GM06990 (cell line): Measurements from ENCODE around the gene TATDN3.
"Not testable (repeated sequence)": the region's sequence is repeated elsewhere in the genome, so short reads cannot be mapped to it uniquely, and the experiment has no call there.

Experiments used
- DNase-seq: peaks from one replicate; pipeline ENCODE4 v3.0.0-alpha.2; 2011; ENCODE audit not compliant: insufficient read length; ENCODE audit errors: extremely low read depth
- H3K27me3 ChIP-seq: replicated peaks from 2 replicates; pipeline ENCODE4 v1.6.0; 2011; ENCODE audit warnings: low read length; ENCODE audit not compliant: control insufficient read depth, insufficient read depth
- H3K36me3 ChIP-seq: 2 replicates; pipeline ENCODE4 v1.5.1; 2011; ENCODE audit warnings: low read length; ENCODE audit not compliant: control insufficient read depth, insufficient read depth
- H3K4me3 ChIP-seq: replicated peaks from 2 replicates; pipeline ENCODE4 v1.5.1; 2011; ENCODE audit warnings: low read depth, mild to moderate bottlenecking, control low read depth, low read length
- CTCF ChIP-seq: IDR thresholded peaks from 2 replicates; pipeline ENCODE4 v1.5.1; 2011; ENCODE audit warnings: low read length, control low read depth, mild to moderate bottlenecking, inconsistent platforms; ENCODE audit not compliant: insufficient read depth, poor library complexity, severe bottlenecking

Gene TATDN3

DNA sequence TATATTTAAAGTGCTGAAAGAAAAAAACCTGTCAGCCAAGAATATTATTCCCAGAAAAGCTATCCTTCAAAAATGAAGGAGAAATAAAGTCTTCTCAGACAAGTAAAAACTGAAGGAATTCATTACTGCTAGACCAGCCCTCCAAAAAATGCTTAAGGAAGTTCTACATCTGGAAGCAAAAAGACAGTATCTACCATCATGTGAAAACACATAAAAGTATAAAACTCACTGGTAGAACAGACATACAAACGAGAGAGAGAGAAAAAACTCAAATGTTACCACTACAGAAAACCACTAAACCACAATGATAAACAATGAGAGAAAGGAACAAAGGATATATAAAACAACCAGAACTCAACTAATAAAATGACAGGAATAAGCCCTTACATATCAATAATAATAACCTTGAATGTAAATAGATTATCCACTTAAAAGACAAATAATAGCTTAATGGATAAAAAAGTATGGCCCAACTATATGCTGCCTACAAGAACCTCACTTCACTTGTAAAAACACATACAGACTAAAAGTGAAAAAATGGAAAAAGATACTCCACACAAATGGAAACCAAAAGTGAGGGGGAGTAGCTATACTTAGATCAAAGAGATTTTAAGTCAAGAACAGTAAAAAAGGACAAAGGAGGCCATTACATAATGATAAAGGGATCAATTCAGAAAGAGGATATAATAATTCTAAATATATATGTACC lies 22.1 kb upstream of the TATDN3 start:
- Histone ChIP-seq H3K27me3 (no peaks in the 10 kb centered on the region), H3K4me3 (no peak overlapping the region), H3K36me3 (no peaks in the 10 kb centered on the region)
- DNase-seq, result no peak
- TF ChIP-seq CTCF, result no peak

DNA sequence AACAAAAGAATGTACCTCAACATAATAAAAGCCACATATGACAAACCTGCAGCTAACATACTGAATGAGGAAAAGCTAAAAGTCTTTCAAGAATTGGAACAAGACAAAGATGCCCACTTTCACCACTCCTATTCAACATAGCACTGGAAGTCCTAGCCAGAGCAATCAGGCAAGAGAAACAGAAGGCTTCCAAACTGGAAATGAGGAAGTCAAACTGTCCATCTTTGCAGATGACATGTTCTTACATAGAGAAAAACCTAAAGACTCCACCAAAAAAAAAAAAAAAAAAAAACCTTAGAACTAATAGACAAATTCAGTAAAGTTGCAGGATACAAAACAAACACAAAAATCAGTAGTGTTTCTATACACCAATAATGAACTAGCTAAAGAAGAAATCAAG lies 20.4 kb upstream of the TATDN3 start:
- Histone ChIP-seq H3K36me3 (no peaks in the 10 kb centered on the region), H3K4me3 (no peak overlapping the region), H3K27me3 (no peaks in the 10 kb centered on the region)
- no peak for TF ChIP-seq CTCF
- no peak for DNase-seq

GRCh38 chr1:212773011-212773410 lies 18.7 kb upstream of the TATDN3 start:
- no peaks in the 10 kb centered on the region for H3K27me3 ChIP-seq
- TF ChIP-seq CTCF, result no peak
- no peak overlapping the region for H3K4me3 ChIP-seq
- no peak for DNase-seq
- no peaks in the 10 kb centered on the region for H3K36me3 ChIP-seq

- no peak for TF ChIP-seq CTCF
- DNase-seq, result no peak
- no peaks in the 10 kb centered on the region for H3K36me3 ChIP-seq
- no peaks in the 10 kb centered on the region for H3K27me3 ChIP-seq
- no peak overlapping the region for H3K4me3 ChIP-seq
Observed at GRCh38 chr1:212774584-212774983, 17.1 kb upstream of the TATDN3 start.

- Histone ChIP-seq H3K27me3 (no peaks in the 10 kb centered on the region), H3K4me3 (no peak overlapping the region), H3K36me3 (no peaks in the 10 kb centered on the region)
- no peak for DNase-seq
- no peak for TF ChIP-seq CTCF
Observed at GRCh38 chr1:212775241-212775640, 16.5 kb upstream of the TATDN3 start.

DNA sequence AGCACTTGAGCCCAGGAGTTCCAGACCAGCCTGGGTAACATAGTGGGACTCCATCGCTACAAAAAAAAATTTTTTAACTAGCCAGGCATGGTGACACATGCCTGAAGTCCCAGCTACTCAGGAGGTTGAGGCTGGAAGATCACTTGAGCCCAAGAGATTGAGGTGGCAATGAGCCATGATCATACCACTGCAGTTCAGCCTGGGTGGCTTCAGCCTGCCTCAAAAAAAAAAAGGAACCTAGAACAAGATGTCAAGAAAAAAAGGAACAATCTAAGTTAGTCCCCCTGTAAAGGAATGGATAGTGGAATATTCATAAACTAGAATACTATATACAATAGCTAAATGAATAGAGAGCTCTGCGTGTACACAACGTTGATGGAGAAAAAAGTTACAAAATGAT lies 14.5 kb upstream of the TATDN3 start:
- no peak for TF ChIP-seq CTCF
- no peak for DNase-seq
- no peaks in the 10 kb centered on the region for H3K36me3 ChIP-seq
- no peak overlapping the region for H3K4me3 ChIP-seq
- no peaks in the 10 kb centered on the region for H3K27me3 ChIP-seq

DNA sequence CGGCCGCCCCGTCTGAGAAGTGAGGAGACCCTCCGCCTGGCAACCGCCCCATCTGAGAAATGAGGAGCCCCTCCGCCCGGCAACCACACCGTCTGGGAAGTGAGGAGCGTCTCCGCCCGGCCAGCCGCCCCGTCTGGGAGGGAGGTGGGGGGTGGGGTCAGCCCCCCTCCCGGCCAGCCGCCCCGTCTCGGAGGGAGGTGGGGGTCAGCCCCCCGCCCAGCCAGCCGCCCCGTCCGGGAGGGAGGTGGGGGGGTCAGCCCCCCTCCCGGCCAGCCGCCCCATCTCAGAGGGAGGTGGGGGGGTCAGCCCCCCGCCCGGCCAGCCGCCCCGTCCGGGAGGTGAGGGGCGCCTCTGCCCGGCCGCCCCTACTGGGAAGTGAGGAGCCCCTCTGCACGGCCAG lies 12.6 kb upstream of the TATDN3 start:
- H3K4me3 ChIP-seq, DNase-seq, H3K36me3 ChIP-seq, H3K27me3 ChIP-seq: not testable (repeated sequence)
